Mesenchymal stem cell (in vitro differentiated cells and primary cell): ENCODE results near the gene TRIP11.
A peak's percentile ranks its signal among the peaks of the same experiment; 100 is the strongest.

Experiments
- DNase-seq: peaks from one replicate; pipeline ENCODE4 v3.0.0-alpha.2; 2013
- H2AFZ ChIP-seq: one replicate; pipeline ENCODE4 v1.6.1; 2013; ENCODE audit warnings: low read depth, mild to moderate bottlenecking, control low read depth, inconsistent platforms, low read length, moderate library complexity
- H2AK5ac ChIP-seq: 2 replicates; pipeline ENCODE4 v1.6.1; 2013; ENCODE audit warnings: low read length, moderate library complexity, mild to moderate bottlenecking, inconsistent platforms; ENCODE audit not compliant: severe bottlenecking
- H2BK120ac ChIP-seq: one replicate; pipeline ENCODE4 v1.6.1; 2013; ENCODE audit warnings: low read depth, mild to moderate bottlenecking, inconsistent platforms, low read length, moderate library complexity
- H2BK12ac ChIP-seq, 2 experiments: one replicate each; pipeline ENCODE4 v1.6.1; 2013; ENCODE audit warnings: inconsistent platforms in 2 of 2, low read length in 2 of 2, mild to moderate bottlenecking in 2 of 2, moderate library complexity in 2 of 2, control low read depth in 1 of 2
- H2BK15ac ChIP-seq: one replicate; pipeline ENCODE4 v1.6.1; 2013; ENCODE audit warnings: mild to moderate bottlenecking, low read depth, inconsistent platforms; ENCODE audit not compliant: poor library complexity, severe bottlenecking
- H2BK5ac ChIP-seq: 2 replicates; pipeline ENCODE4 v1.6.1; 2013; ENCODE audit warnings: low read depth, mild to moderate bottlenecking, low read length, control low read depth, inconsistent platforms; ENCODE audit not compliant: poor library complexity, severe bottlenecking
- H3K14ac ChIP-seq, 2 experiments: one replicate each; pipeline ENCODE4 v1.6.1; 2013; ENCODE audit warnings: inconsistent platforms in 2 of 2, low read length in 2 of 2, control low read depth in 1 of 2, mild to moderate bottlenecking in 1 of 2, moderate library complexity in 1 of 2
- H3K18ac ChIP-seq, 2 experiments: one replicate each; pipeline ENCODE4 v1.6.1; 2013; ENCODE audit warnings: inconsistent platforms in 2 of 2, low read length in 2 of 2, control low read depth in 1 of 2, low read depth in 1 of 2, mild to moderate bottlenecking in 1 of 2
- H3K23ac ChIP-seq, 2 experiments: one replicate each; pipeline ENCODE4 v1.6.1; 2013; ENCODE audit warnings: inconsistent platforms in 2 of 2, low read length in 2 of 2, mild to moderate bottlenecking in 2 of 2, moderate library complexity in 2 of 2, control low read depth in 1 of 2
- H3K27ac ChIP-seq: 2 replicates; pipeline ENCODE4 v1.5.1; 2013; ENCODE audit warnings: mild to moderate bottlenecking, moderate library complexity, low read length, control low read depth, inconsistent platforms; ENCODE audit not compliant: poor library complexity, severe bottlenecking
- H3K27me3 ChIP-seq, 2 experiments: 2 replicates each; pipeline versions ENCODE4 v1.6.1 to v1.7.0; 2013; ENCODE audit warnings: low read length in 2 of 2, mild to moderate bottlenecking in 2 of 2, moderate library complexity in 2 of 2, control low read depth in 1 of 2, inconsistent platforms in 1 of 2; ENCODE audit not compliant: control insufficient read depth in 1 of 2, insufficient read depth in 1 of 2
- H3K36me3 ChIP-seq, 2 experiments: 2 replicates each; pipeline versions ENCODE4 v1.6.1 to v1.7.0; 2013; ENCODE audit warnings: low read length in 2 of 2, control low read depth in 1 of 2, inconsistent platforms in 1 of 2, low read depth in 1 of 2, mild to moderate bottlenecking in 1 of 2; ENCODE audit not compliant: insufficient read depth in 2 of 2, control insufficient read depth in 1 of 2
- H3K4ac ChIP-seq, 2 experiments: one replicate each; pipeline ENCODE4 v1.6.1; 2013; ENCODE audit warnings: inconsistent platforms in 2 of 2, low read length in 2 of 2, mild to moderate bottlenecking in 2 of 2, moderate library complexity in 2 of 2, control low read depth in 1 of 2, low read depth in 1 of 2
- H3K4me1 ChIP-seq: 2 replicates; pipeline ENCODE4 v1.6.1; 2013; ENCODE audit warnings: low read depth, low read length, control low read depth; ENCODE audit not compliant: control insufficient read depth, insufficient read depth
- H3K4me2 ChIP-seq: 2 replicates; pipeline ENCODE4 v1.6.1; 2013; ENCODE audit warnings: low read length, mild to moderate bottlenecking, inconsistent platforms; ENCODE audit not compliant: poor library complexity, severe bottlenecking
- H3K4me3 ChIP-seq, 2 experiments: 2 replicates each; pipeline versions ENCODE4 v1.5.1 to v1.7.0; 2013; ENCODE audit warnings: low read length in 2 of 2, mild to moderate bottlenecking in 2 of 2, control low read depth in 1 of 2, low read depth in 1 of 2; ENCODE audit not compliant: insufficient read depth in 1 of 2
- H3K79me1 ChIP-seq: replicated peaks from 2 replicates; pipeline ENCODE4 v1.6.1; 2013; ENCODE audit warnings: mild to moderate bottlenecking, control low read depth, low read length, inconsistent platforms; ENCODE audit not compliant: poor library complexity, severe bottlenecking
- H3K9ac ChIP-seq: 2 replicates; pipeline ENCODE4 v1.7.0; 2013; ENCODE audit warnings: mild to moderate bottlenecking, low read length, moderate library complexity
- H3K9me3 ChIP-seq: 2 replicates; pipeline ENCODE4 v1.7.0; 2013; ENCODE audit warnings: mild to moderate bottlenecking, low read length; ENCODE audit not compliant: control insufficient read depth
- H4K8ac ChIP-seq: one replicate; pipeline ENCODE4 v1.6.1; 2013; ENCODE audit warnings: inconsistent platforms, mild to moderate bottlenecking, low read length, moderate library complexity
- H4K91ac ChIP-seq: one replicate; pipeline ENCODE4 v1.6.1; 2013; ENCODE audit warnings: mild to moderate bottlenecking, low read length, inconsistent platforms
- WGBS: methylation state at CpG from one replicate; pipeline ENCODE4 v1.1.7; 2013; ENCODE audit warnings: mixed read lengths; 5-methylcytosine and 5-hydroxymethylcytosine counted together

TRIP11 gene

DNA sequence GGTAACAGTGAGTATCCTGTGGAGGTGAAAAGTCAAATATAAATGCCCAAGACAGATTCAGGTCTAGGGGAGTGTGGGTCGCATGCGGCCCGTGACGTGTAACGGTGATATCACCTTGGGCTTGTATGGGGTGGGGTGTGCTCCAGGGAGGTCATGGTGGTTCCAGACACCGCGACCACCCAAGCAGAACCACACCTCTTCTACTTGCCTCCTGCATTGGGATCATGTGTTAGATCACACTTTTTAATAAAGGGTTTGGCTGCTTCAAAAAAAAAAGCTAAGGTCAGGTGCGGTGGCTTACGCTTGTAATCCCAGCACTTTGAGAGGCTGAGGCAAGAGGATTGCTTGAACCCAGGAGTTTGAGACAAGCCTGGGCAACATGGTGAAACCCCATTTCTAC is 96.9 kb downstream of the TRIP11 start:
- H4K8ac ChIP-seq: peak overlapping the region; percentile 21
- H3K79me1 ChIP-seq: no peaks in the 10 kb centered on the region
- H3K18ac ChIP-seq: no peak overlapping the region
- H3K27me3 ChIP-seq: no peaks in the 10 kb centered on the region
- H4K91ac ChIP-seq: no peak overlapping the region
- H3K4ac ChIP-seq: no peak overlapping the region
- no peak overlapping the region for H2AK5ac ChIP-seq
- no peaks in the 10 kb centered on the region for H3K4me1 ChIP-seq
- H3K14ac ChIP-seq: no peak overlapping the region
- no peak overlapping the region for H3K27ac ChIP-seq
- 96% methylated on average over 9 of the region's 9 CpGs for WGBS
- no peak for DNase-seq
- no peak overlapping the region for H2BK15ac ChIP-seq
- no peak overlapping the region for H2BK5ac ChIP-seq
- H3K4me3 ChIP-seq: no peak overlapping the region
- H3K23ac ChIP-seq: no peak overlapping the region
- H3K9ac ChIP-seq: no peak overlapping the region
- H3K4me2 ChIP-seq: no peak overlapping the region
- no peak overlapping the region for H2BK12ac ChIP-seq
- no peaks in the 10 kb centered on the region for H3K9me3 ChIP-seq
- peaks cover 0 to 35% of the 10 kb centered on the region in 2 experiments for H3K36me3 ChIP-seq
- no peak overlapping the region for H2AFZ ChIP-seq
- H2BK120ac ChIP-seq: no peak overlapping the region

DNA sequence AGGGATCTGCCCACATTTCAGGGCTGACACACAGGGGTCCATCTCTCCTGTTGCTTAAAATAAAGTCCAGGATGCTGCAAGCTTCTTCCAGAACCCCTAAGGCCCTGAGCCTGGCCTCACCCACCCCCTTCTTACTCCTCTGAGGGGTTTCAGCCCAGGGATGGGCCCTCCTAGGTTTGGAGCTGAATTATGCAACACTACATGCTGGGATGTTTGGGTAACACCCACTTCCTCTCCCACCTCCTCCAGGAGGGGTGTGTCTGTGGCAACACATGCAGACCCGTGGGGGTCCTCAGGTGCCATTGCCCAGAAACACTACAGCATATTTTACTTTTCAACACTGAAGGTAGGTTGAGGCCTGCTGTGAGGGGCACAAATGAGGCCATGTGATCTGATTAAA is 97.7 kb downstream of the TRIP11 start:
- Histone ChIP-seq H3K9ac (no peak overlapping the region), H2BK120ac (no peak overlapping the region), H3K27me3 (no peaks in the 10 kb centered on the region), H3K36me3 (peaks cover 0 to 43% of the 10 kb centered on the region in 2 experiments), H2BK12ac (no peak overlapping the region), H2BK5ac (no peak overlapping the region), H4K8ac (no peak overlapping the region), H2AFZ (no peak overlapping the region), H3K18ac (no peak overlapping the region), H3K79me1 (no peaks in the 10 kb centered on the region), H3K4me1 (no peaks in the 10 kb centered on the region), H3K27ac (no peak overlapping the region), H3K4me2 (no peak overlapping the region), H2BK15ac (no peak overlapping the region), H4K91ac (no peak overlapping the region), H3K14ac (no peak overlapping the region), H3K9me3 (no peaks in the 10 kb centered on the region), H3K4me3 (no peak overlapping the region), H3K4ac (no peak overlapping the region), H2AK5ac (no peak overlapping the region), H3K23ac (no peak overlapping the region)
- DNase-seq: no peak
- no CpG with 5 or more reads among the region's 1 CpG for WGBS

DNA sequence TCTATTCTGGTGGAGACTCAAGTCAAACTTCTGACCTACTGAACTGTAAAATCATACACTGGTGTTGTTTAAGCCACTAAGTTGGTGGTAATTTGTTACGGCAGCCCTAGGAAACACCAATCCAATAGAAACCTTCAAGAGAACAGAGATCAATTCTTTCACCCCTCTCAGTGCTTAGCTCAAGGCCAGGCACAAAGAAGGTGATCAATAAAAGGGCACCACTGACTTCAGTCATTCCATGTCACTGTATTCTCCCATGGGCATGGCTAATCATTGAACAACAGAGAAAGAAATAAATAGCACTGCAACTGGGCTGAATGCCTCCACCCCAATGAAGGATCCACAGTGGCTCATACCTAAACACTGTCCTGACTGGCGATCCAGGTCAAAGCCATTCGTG is 99.7 kb downstream of the TRIP11 start:
- Histone ChIP-seq H3K36me3 (peaks cover 0 to 62% of the 10 kb centered on the region in 2 experiments), H3K4ac (no peak overlapping the region), H3K9ac (no peak overlapping the region), H3K14ac (no peak overlapping the region), H2BK15ac (no peak overlapping the region), H3K18ac (no peak overlapping the region), H3K27me3 (peaks cover 0 to 5% of the 10 kb centered on the region in 2 experiments), H3K4me2 (no peak overlapping the region), H2AK5ac (no peak overlapping the region), H3K4me1 (no peaks in the 10 kb centered on the region), H4K8ac (no peak overlapping the region), H4K91ac (no peak overlapping the region), H3K27ac (no peak overlapping the region), H3K4me3 (no peak overlapping the region), H2BK5ac (no peak overlapping the region), H3K79me1 (no peaks in the 10 kb centered on the region), H3K23ac (no peak overlapping the region), H2BK12ac (no peak overlapping the region), H2BK120ac (no peak overlapping the region), H3K9me3 (no peaks in the 10 kb centered on the region), H2AFZ (no peak overlapping the region)
- DNase-seq: no peak
- 83% methylated on average over 3 of the region's 3 CpGs for WGBS

DNA sequence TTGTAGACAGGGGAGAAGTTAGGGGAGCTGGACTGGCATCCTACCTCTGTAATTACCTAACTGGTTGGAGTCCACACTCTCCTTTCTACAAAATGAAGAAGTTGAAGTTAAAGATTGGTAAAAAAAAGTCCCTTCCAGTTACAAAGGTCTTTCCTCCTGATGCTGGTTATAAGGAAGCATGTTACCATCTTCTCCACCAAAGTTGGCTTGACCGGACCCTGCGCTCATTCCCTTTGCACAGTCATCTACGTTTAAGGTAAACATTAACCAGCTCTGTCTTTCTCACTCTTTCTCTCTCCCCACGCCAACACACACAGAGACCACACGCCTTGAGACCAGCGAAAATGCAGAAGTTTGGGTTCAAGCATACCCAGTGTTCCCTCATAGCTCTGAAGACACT is 104.3 kb downstream of the TRIP11 start:
- H3K9ac ChIP-seq: no peak overlapping the region
- H2BK12ac ChIP-seq: no peak overlapping the region
- H2AFZ ChIP-seq: no peak overlapping the region
- H3K79me1 ChIP-seq: no peaks in the 10 kb centered on the region
- no peak overlapping the region for H2BK120ac ChIP-seq
- no peaks in the 10 kb centered on the region for H3K9me3 ChIP-seq
- WGBS: 85% methylated on average over 6 of the region's 6 CpGs
- no peak overlapping the region for H3K14ac ChIP-seq
- H3K27ac ChIP-seq: no peak overlapping the region
- peaks cover 0 to 60% of the 10 kb centered on the region in 2 experiments for H3K36me3 ChIP-seq
- no peaks in the 10 kb centered on the region for H3K4me1 ChIP-seq
- H4K8ac ChIP-seq: no peak overlapping the region
- H3K27me3 ChIP-seq: peaks cover 0 to 5% of the 10 kb centered on the region in 2 experiments
- H3K4ac ChIP-seq: no peak overlapping the region
- H3K18ac ChIP-seq: no peak overlapping the region
- no peak overlapping the region for H2BK5ac ChIP-seq
- no peak overlapping the region for H4K91ac ChIP-seq
- no peak overlapping the region for H2BK15ac ChIP-seq
- H2AK5ac ChIP-seq: no peak overlapping the region
- no peak overlapping the region for H3K23ac ChIP-seq
- no peak overlapping the region for H3K4me3 ChIP-seq
- H3K4me2 ChIP-seq: no peak overlapping the region
- no peak for DNase-seq
